ENCODE data around the gene GPR153. TPM values are rescaled to one million over a fixed set of nuclear protein-coding genes. Genes with fewer than 3 reads are reported as not detected.

GPR153 gene
- polyA plus RNA-seq, 1 of the 3 experiments (the other 2 are of a cell fraction) = 6.6 TPM

- Histone ChIP-seq H3K27me3 (ENCODE audit: insufficient read depth) (no peaks in the 10 kb centered on the region), H3K4me1 (ENCODE audit: control insufficient read depth in 1 of 2, insufficient read depth in 2 of 2, low read depth in 1 of 2, low read length in 1 of 2) (no peaks in the 10 kb centered on the region; a peak in 1 of 4 replicates), H3K9me2 (no peaks in the 10 kb centered on the region), H3K9ac (no peak overlapping the region), H3K4me3 (ENCODE audit: low read depth in 2 of 2, low read length in 1 of 2) (no peak overlapping the region), H4K20me1 (ENCODE audit: insufficient read depth) (peaks cover 3% of the 10 kb centered on the region; the same call in 1 of the 2 replicates), H3K4me2 (no peak overlapping the region), H3K27ac (ENCODE audit: low read depth in 2 of 2, low read length in 1 of 2) (no peak overlapping the region), H3K79me2 (ENCODE audit: insufficient read depth) (no peaks in the 10 kb centered on the region), H3F3A (replicated peaks; ENCODE audit: insufficient read depth) (no peaks in the 10 kb centered on the region), H3K9me3 (no peaks in the 10 kb centered on the region), H2AFZ (ENCODE audit: low read depth) (no peak overlapping the region), H3K36me3 (replicated peaks in 1 of 2; ENCODE audit: control insufficient read depth in 1 of 2, insufficient read depth in 2 of 2, low read length in 1 of 2) (no peaks in the 10 kb centered on the region)
- ChIA-PET CTCF (interaction anchor here (0.7 to 7.1 kb wide), 11 partner anchors 37 to 208 kb away, joined by 3 to 100 read pairs (median 3); no protein-coding TSS in a partner anchor), POLR2A (no interaction called here)
- TF ChIP-seq, protein P1, sequence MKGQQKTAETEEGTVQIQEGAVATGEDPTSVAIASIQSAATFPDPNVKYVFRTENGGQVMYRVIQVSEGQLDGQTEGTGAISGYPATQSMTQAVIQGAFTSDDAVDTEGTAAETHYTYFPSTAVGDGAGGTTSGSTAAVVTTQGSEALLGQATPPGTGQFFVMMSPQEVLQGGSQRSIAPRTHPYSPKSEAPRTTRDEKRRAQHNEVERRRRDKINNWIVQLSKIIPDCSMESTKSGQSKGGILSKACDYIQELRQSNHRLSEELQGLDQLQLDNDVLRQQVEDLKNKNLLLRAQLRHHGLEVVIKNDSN (IDR thresholded peaks at IDR 0.05; ENCODE audit: borderline replicate concordance, low read depth) = no peak
- no peak for TF ChIP-seq FOXM1 (IDR thresholded peaks at IDR 0.05; ENCODE audit: low read depth)
- no peak for TF ChIP-seq FOSL2 (IDR thresholded peaks at IDR 0.05; ENCODE audit: borderline replicate concordance, low read depth)
- no peak for TF ChIP-seq TAF1 (IDR thresholded peaks at IDR 0.05; ENCODE audit: borderline replicate concordance, low read depth, low read length)
- no peak for TF ChIP-seq GABPA (IDR thresholded peaks at IDR 0.05; ENCODE audit: low read depth)
- TF ChIP-seq EP300 (IDR thresholded peaks at IDR 0.05; ENCODE audit: borderline replicate concordance in 1 of 2, low read depth in 1 of 2, low read length in 1 of 2) = no peak
- no peak for TF ChIP-seq CHD2 (IDR thresholded peaks at IDR 0.05; ENCODE audit: low read length, partially characterized antibody)
- TF ChIP-seq MXI1 (IDR thresholded peaks at IDR 0.05; ENCODE audit: low read depth, low read length) = no peak
- TF ChIP-seq, protein P2, sequence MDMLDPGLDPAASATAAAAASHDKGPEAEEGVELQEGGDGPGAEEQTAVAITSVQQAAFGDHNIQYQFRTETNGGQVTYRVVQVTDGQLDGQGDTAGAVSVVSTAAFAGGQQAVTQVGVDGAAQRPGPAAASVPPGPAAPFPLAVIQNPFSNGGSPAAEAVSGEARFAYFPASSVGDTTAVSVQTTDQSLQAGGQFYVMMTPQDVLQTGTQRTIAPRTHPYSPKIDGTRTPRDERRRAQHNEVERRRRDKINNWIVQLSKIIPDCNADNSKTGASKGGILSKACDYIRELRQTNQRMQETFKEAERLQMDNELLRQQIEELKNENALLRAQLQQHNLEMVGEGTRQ (IDR thresholded peaks at IDR 0.05; ENCODE audit: borderline replicate concordance, low read depth, low read length) = no peak
- TF ChIP-seq EZH2phosphoT487 (IDR thresholded peaks at IDR 0.05; ENCODE audit: borderline replicate concordance, low read depth) = no peak
- no peak for TF ChIP-seq YY1 (IDR thresholded peaks at IDR 0.05; ENCODE audit: low read depth)
- no peak for TF ChIP-seq RAD21 (IDR thresholded peaks at IDR 0.05; ENCODE audit: low read length)
- no peak for TF ChIP-seq GATA2 (CRISPR knock-in tag; IDR thresholded peaks at IDR 0.05)
- no peak for TF ChIP-seq TCF12 (IDR thresholded peaks at IDR 0.05)
- TF ChIP-seq, protein P3, sequence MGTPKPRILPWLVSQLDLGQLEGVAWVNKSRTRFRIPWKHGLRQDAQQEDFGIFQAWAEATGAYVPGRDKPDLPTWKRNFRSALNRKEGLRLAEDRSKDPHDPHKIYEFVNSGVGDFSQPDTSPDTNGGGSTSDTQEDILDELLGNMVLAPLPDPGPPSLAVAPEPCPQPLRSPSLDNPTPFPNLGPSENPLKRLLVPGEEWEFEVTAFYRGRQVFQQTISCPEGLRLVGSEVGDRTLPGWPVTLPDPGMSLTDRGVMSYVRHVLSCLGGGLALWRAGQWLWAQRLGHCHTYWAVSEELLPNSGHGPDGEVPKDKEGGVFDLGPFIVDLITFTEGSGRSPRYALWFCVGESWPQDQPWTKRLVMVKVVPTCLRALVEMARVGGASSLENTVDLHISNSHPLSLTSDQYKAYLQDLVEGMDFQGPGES (IDR thresholded peaks at IDR 0.05; ENCODE audit: low read depth, low read length) = no peak
- no peak for TF ChIP-seq JUND (IDR thresholded peaks at IDR 0.05)
- no peak for TF ChIP-seq SIN3A (IDR thresholded peaks at IDR 0.05; ENCODE audit: borderline replicate concordance, low read depth, low read length)
- peak; percentile 71 for DNase-seq
- WGBS (ENCODE audit: low lambda C conversion rate) = 67% methylated on average over 19 of the region's 99 CpGs
Observed at GRCh38 chr1:6241887-6242740, 18.8 kb downstream of the GPR153 start.

All from SK-N-SH (cell line).